K562 (cell line): ENCODE measurements around the gene GULP1. TPM values are rescaled to one million over a fixed set of nuclear protein-coding genes. Genes with fewer than 3 reads are reported as not detected.
A peak's percentile ranks its signal among the peaks of the same experiment; 100 is the strongest.

Source experiments
- ATAC-seq: fragments of 200-7000 bp; cut with Tn5 transposase; 3 replicates; pipeline ENCODE4 v1.9.1; 2020; ENCODE audit warnings: moderate library complexity
- BruUV-seq: library from RNA; stranded (reverse); fragments of 400-500 nt; replicated peaks from 2 replicates; lab custom pipeline; 2021; lab: Mats Ljungman, UMichigan
- CTCF ChIA-PET: fragments of 300-600 bp; formaldehyde crosslinking; extraction: SDS; loops from one replicate; lab custom pipeline; 2021; ENCODE audit warnings: low intra/inter-chr PET ratio; lab: Yijun Ruan, JAX
- POLR2A ChIA-PET: fragments of 300-600, 350-650 bp; sonication (Branson Sonifier 250); formaldehyde crosslinking; extraction: SDS; loops from one replicate; lab custom pipeline; 2021; ENCODE audit warnings: antibody characterized with exemption, inconsistent platforms; lab: Yijun Ruan, JAX
- DNase-seq, 4 experiments: peaks; one replicate each; pipeline versions ENCODE4 v3.0.0 to v3.0.0-alpha.2; 2011 to 2018; ENCODE audit warnings: low spot score in 3 of 4, mixed read lengths in 3 of 4; ENCODE audit errors: extremely low read depth in 1 of 4
- FAIRE-seq: peaks from 2 replicates; lab custom pipeline; 2011; peaks lifted over from hg19 to GRCh38; lab: Jason Lieb, UNC
- H2AFZ ChIP-seq: 2 replicates; pipeline ENCODE4 v1.6.0; 2011; ENCODE audit warnings: low read depth, low read length, control low read depth, inconsistent platforms
- H3K27ac ChIP-seq: fragments of 200-600 bp; 3 replicates; pipeline ENCODE4 v1.8.0; 2011; ENCODE audit warnings: low read depth, mild to moderate bottlenecking, control low read depth, inconsistent platforms, low read length, moderate library complexity, mixed read lengths; ENCODE audit errors: extremely low read depth
- H3K27me3 ChIP-seq, 2 experiments: fragments of 300-600 bp in 1 of 2; 2 replicates in 1 of 2; 3 replicates in 1 of 2; pipeline versions ENCODE4 v1.6.0 to v1.8.0; 2011; ENCODE audit warnings: inconsistent platforms in 2 of 2, low read length in 2 of 2, mild to moderate bottlenecking in 1 of 2, mixed read lengths in 1 of 2, moderate library complexity in 1 of 2; ENCODE audit not compliant: control insufficient read depth in 2 of 2, insufficient read depth in 2 of 2
- H3K36me3 ChIP-seq: fragments of 300-600 bp; 3 replicates; pipeline ENCODE4 v1.8.0; 2011; ENCODE audit warnings: mild to moderate bottlenecking, low read length, inconsistent platforms; ENCODE audit not compliant: control insufficient read depth, insufficient read depth
- H3K4me1 ChIP-seq, 2 experiments: fragments of 200-600 bp in 1 of 2; replicated peaks in 1 of 2; 2 replicates in 1 of 2; 3 replicates in 1 of 2; pipeline versions ENCODE4 v1.5.1 to v1.8.0; 2011; ENCODE audit warnings: inconsistent platforms in 2 of 2, low read length in 2 of 2, mild to moderate bottlenecking in 1 of 2, mixed read lengths in 1 of 2, moderate library complexity in 1 of 2; ENCODE audit not compliant: control insufficient read depth in 2 of 2, insufficient read depth in 2 of 2
- H3K4me2 ChIP-seq: 2 replicates; pipeline ENCODE4 v1.6.1; 2011; ENCODE audit warnings: low read length, control low read depth, inconsistent platforms, mixed read lengths; ENCODE audit not compliant: insufficient read depth
- H3K4me3 ChIP-seq: fragments of 200-600 bp; sonication (generic), shearing (Covaris generic); 2 replicates; pipeline ENCODE4 v1.5.1; 2016; ENCODE audit warnings: control low read depth, inconsistent platforms
- H3K79me2 ChIP-seq: fragments of 200-600 bp; 3 replicates; pipeline ENCODE4 v1.8.0; 2011; ENCODE audit warnings: low read length, inconsistent platforms; ENCODE audit not compliant: control insufficient read depth, insufficient read depth
- H3K9ac ChIP-seq, 2 experiments: 2 replicates each; pipeline versions ENCODE4 v1.6.0 to v1.6.1; 2011; ENCODE audit warnings: low read depth in 2 of 2, low read length in 2 of 2, control low read depth in 1 of 2, inconsistent platforms in 1 of 2, mild to moderate bottlenecking in 1 of 2, mixed read lengths in 1 of 2; ENCODE audit not compliant: insufficient read depth in 1 of 2
- H3K9me1 ChIP-seq: one replicate; pipeline ENCODE4 v1.6.0; 2011; ENCODE audit warnings: inconsistent platforms, mild to moderate bottlenecking, low read length, moderate library complexity; ENCODE audit not compliant: control insufficient read depth, insufficient read depth
- H3K9me3 ChIP-seq: replicated peaks from 2 replicates; pipeline ENCODE4 v1.5.1; 2011; ENCODE audit warnings: low read depth, low read length, inconsistent platforms; ENCODE audit not compliant: control insufficient read depth, insufficient read depth
- H4K20me1 ChIP-seq: replicated peaks from 2 replicates; pipeline ENCODE4 v1.6.1; 2011; ENCODE audit warnings: low read length, inconsistent platforms, mixed read lengths; ENCODE audit not compliant: control insufficient read depth, insufficient read depth
- CBFA2T3 ChIP-seq: fragments of 450-650 bp; IDR thresholded peaks from 2 replicates; pipeline ENCODE4 v1.6.1; 2017
- CEBPG ChIP-seq, 3 experiments: fragments of 200-800 bp in 1 of 3; sonication (Bioruptor generic) in 1 of 3; sonication (generic) in 1 of 3; formaldehyde crosslinking in 1 of 3; IDR thresholded peaks in 2 of 3; conservative IDR thresholded peaks in 1 of 3; 2 replicates each; pipeline versions ENCODE4 v1.6.1 to v1.8.0; 2016 to 2022; ENCODE audit warnings: missing compliant biosample characterization in 2 of 3, missing genetic modification characterization in 2 of 3, mild to moderate bottlenecking in 1 of 3, missing genetic modification reagents in 1 of 3
- CHD1 ChIP-seq: fragments of 200-600 bp; sonication (generic); IDR thresholded peaks from one replicate; pipeline ENCODE4 v1.6.1; 2012; ENCODE audit warnings: mild to moderate bottlenecking, moderate library complexity, low read length, inconsistent platforms
- CREB1 ChIP-seq, 2 experiments: sonication (generic) in 1 of 2; formaldehyde crosslinking in 1 of 2; IDR thresholded peaks; 2 replicates each; pipeline versions ENCODE4 v1.6.1 to v1.8.0; 2012 to 2022; ENCODE audit warnings: inconsistent platforms in 1 of 2, mild to moderate bottlenecking in 1 of 2, missing genetic modification reagents in 1 of 2, moderate library complexity in 1 of 2
- DIDO1 ChIP-seq: fragments of 450-650 bp; IDR thresholded peaks from 2 replicates; pipeline ENCODE4 v1.6.1; 2016; ENCODE audit warnings: low read depth, missing biosample characterization, missing genetic modification characterization
- HDGF ChIP-seq: fragments of 450-650 bp; IDR thresholded peaks from 2 replicates; pipeline ENCODE4 v1.6.1; 2016
- HMBOX1 ChIP-seq: sonication (generic); IDR thresholded peaks from 2 replicates; pipeline ENCODE4 v1.6.1; 2016
- NBN ChIP-seq: fragments of 450-650 bp; IDR thresholded peaks from 2 replicates; pipeline ENCODE4 v1.6.1; 2016; ENCODE audit warnings: low read depth, mild to moderate bottlenecking
- NELFE ChIP-seq: IDR thresholded peaks from 2 replicates; pipeline ENCODE4 v1.6.1; 2011; ENCODE audit warnings: mild to moderate bottlenecking; ENCODE audit not compliant: insufficient read depth, insufficient read length
- PRPF4 ChIP-seq: fragments of 200-400 bp; formaldehyde crosslinking; IDR thresholded peaks from one replicate; pipeline ENCODE4 v1.6.1; 2017; ENCODE audit warnings: low read length, low read depth, mild to moderate bottlenecking; ENCODE audit not compliant: insufficient read depth, poor library complexity, severe bottlenecking
- ZNF512 ChIP-seq: IDR thresholded peaks from 2 replicates; pipeline ENCODE4 v1.6.1; 2016; ENCODE audit warnings: missing genetic modification characterization, missing compliant biosample characterization
- WGBS: fragments of 100-300 bp; shearing (Covaris generic); methylation state at CpG from one replicate; pipeline ENCODE4 v1.1.6; 2016; ENCODE audit warnings: low coverage, mixed read lengths; ENCODE audit not compliant: insufficient coverage; ENCODE audit errors: missing lambda C conversion rate; 5-methylcytosine and 5-hydroxymethylcytosine counted together
- in situ Hi-C: fragments of 300-500 bp; cut with MboI; formaldehyde crosslinking; loops from 4 replicates; pipeline ENCODE4 v1.15.0; 2018; ENCODE audit warnings: inconsistent platforms, mixed read lengths
- intact Hi-C: fragments of 100-400 bp; cut with micrococcal nuclease; formaldehyde crosslinking; loops from 2 replicates; pipeline ENCODE4 v1.14.2; 2022
- polyA plus RNA-seq, 8 experiments: library from polyadenylated mRNA; depleted of rRNA in 4 of 8; stranded (reverse) in 5 of 8; unstranded in 3 of 8; fragments of >200 nt; fragmentation: Nextera tagmentation in 2 of 8; fragmentation: Illumina TruSeq in 1 of 8; extraction: Ambion mirVana in 2 of 8; extraction: Trizol in 1 of 8; gene quantifications; 2 replicates each; pipeline versions ENCODE4 v1.2.1 to v1.2.3, GENCODE V29; 2011 to 2014; ENCODE audit warnings: inconsistent platforms in 1 of 8, missing spikeins in 1 of 8
- total RNA-seq, 7 experiments: library from RNA; depleted of rRNA in 6 of 7; stranded (reverse); fragments of >200 nt in 6 of 7; fragmentation: Illumina TruSeq in 2 of 7; extraction: Trizol in 2 of 7; gene quantifications; 2 replicates each; pipeline versions ENCODE4 v1.2.1 to v1.2.3, GENCODE V29; 2011 to 2021; ENCODE audit warnings: low replicate concordance in 1 of 7

The GULP1 gene
- total and polyA plus RNA-seq, 9 of the 15 experiments (the other 6 are each of a cell fraction or from before 2014, with no cell fraction given): 8.5 to 25.3 (median 19.5) TPM

- Histone ChIP-seq H3K9ac (no peak overlapping the region), H3K4me3 (no peak overlapping the region), H3K4me1 (no peaks in the 10 kb centered on the region), H3K27ac (no peak overlapping the region), H3K4me2 (no peak overlapping the region), H3K36me3 (no peaks in the 10 kb centered on the region), H4K20me1 (no peaks in the 10 kb centered on the region), H3K27me3 (no peaks in the 10 kb centered on the region), H2AFZ (no peak overlapping the region), H3K9me1 (no peaks in the 10 kb centered on the region), H3K79me2 (no peaks in the 10 kb centered on the region), H3K9me3 (no peaks in the 10 kb centered on the region; the same call in 1 of the 2 replicates)
- TF ChIP-seq HMBOX1 (no peak), CEBPG (CRISPR knock-in tag; IDR thresholded peaks at IDR 0.05) (no peak), CEBPG (tag; conservative IDR thresholded peaks at IDR 0.05 in 1 of 2, IDR thresholded peaks at IDR 0.05 in 1 of 2) (peak in 1 of 2 experiments; percentile 61; a peak in 1 of 4 replicates)
- ChIA-PET POLR2A (no interaction called here), CTCF (interaction anchor here (0.5 kb wide), 1 partner anchor 604 kb away, joined by 3 read pairs; no protein-coding TSS in a partner anchor)
- no TSS peak for BruUV-seq
- ATAC-seq: no peak
- in situ Hi-C loops: loop anchor here (25.0 kb wide), 1 partner anchor 935 kb away; no protein-coding TSS in a partner anchor
- DNase-seq: no peak
- FAIRE-seq: no peak
- intact Hi-C loops: loop anchor here (5.0 to 10.0 kb wide), 4 partner anchors 452 to 822 kb away; partner anchors contain the start of gene COL3A1
Measured at GRCh38 chr2:188522517-188522916, 230.8 kb downstream of the GULP1 start.

- no peak for DNase-seq
- Histone ChIP-seq H2AFZ (no peak overlapping the region), H3K4me1 (no peaks in the 10 kb centered on the region), H3K4me2 (no peak overlapping the region), H3K9me1 (no peaks in the 10 kb centered on the region), H3K9me3 (no peaks in the 10 kb centered on the region; the same call in 1 of the 2 replicates), H3K9ac (no peak overlapping the region), H3K36me3 (no peaks in the 10 kb centered on the region), H3K27ac (no peak overlapping the region), H3K79me2 (no peaks in the 10 kb centered on the region), H4K20me1 (no peaks in the 10 kb centered on the region), H3K27me3 (no peaks in the 10 kb centered on the region), H3K4me3 (no peak overlapping the region)
- 94% methylated on average over 1 of the region's 1 CpG for WGBS
- intact Hi-C loops (loop anchor here (2.0 to 10.0 kb wide), 5 partner anchors 451 to 889 kb away; partner anchors contain the start of gene COL3A1), in situ Hi-C loops (loop anchor here (25.0 kb wide), 1 partner anchor 937 kb away; no protein-coding TSS in a partner anchor)
- no peak for ATAC-seq
- BruUV-seq: no TSS peak
- POLR2A ChIA-PET: no interaction called here
- CTCF ChIA-PET: interaction anchor here (0.6 to 1.7 kb wide), 3 partner anchors 764 to 1137 kb away, joined by 3 to 5 read pairs (median 3); partner anchors contain the start of gene ASNSD1
- FAIRE-seq: no peak
- TF ChIP-seq PRPF4: no peak
- no peak for TF ChIP-seq NELFE
- TF ChIP-seq CBFA2T3: no peak
- no peak for TF ChIP-seq CREB1 (IDR thresholded peaks at IDR 0.05)
- no peak for TF ChIP-seq CREB1 (CRISPR knock-in tag; IDR thresholded peaks at IDR 0.05)
- no peak for TF ChIP-seq ZNF512 (tag)
- TF ChIP-seq DIDO1 (tag): no peak
- no peak for TF ChIP-seq CHD1
- no peak for TF ChIP-seq HDGF
- TF ChIP-seq NBN: no peak
Measured at GRCh38 chr2:188523919-188524318, 232.2 kb downstream of the GULP1 start.
